HG02798 (cell line): Measurements from ENCODE around the gene DIP2A.
"Not testable (repeated sequence)": the region's sequence is repeated elsewhere in the genome, so short reads cannot be mapped to it uniquely, and the experiment has no call there.

ENCODE experiments used
- ATAC-seq: cut with Tn5 transposase; IDR thresholded peaks from one replicate; pipeline ENCODE4 v1.9.1; 2021; ENCODE audit warnings: mild to moderate bottlenecking; ENCODE audit not compliant: unreplicated experiment, poor library complexity

The DIP2A gene

GRCh38 chr21:46509741-46510502 is 51.2 kb downstream of the DIP2A start:
- ATAC-seq: no peak

- no peak for ATAC-seq
Observed at GRCh38 chr21:46515109-46515508, 56.4 kb downstream of the DIP2A start.

- no peak for ATAC-seq
Observed at GRCh38 chr21:46516068-46516467, 57.4 kb downstream of the DIP2A start.

GRCh38 chr21:46517361-46517760 is 58.7 kb downstream of the DIP2A start:
- ATAC-seq: no peak

GRCh38 chr21:46518983-46519583 is 60.4 kb downstream of the DIP2A start:
- no peak for ATAC-seq

- ATAC-seq: not testable (repeated sequence)
Observed at GRCh38 chr21:46527393-46527792, 68.7 kb downstream of the DIP2A start.

- ATAC-seq: no peak
Observed at GRCh38 chr21:46527801-46528200, 69.1 kb downstream of the DIP2A start.

- ATAC-seq: no peak
Observed at GRCh38 chr21:46532080-46532479, 73.4 kb downstream of the DIP2A start.

- ATAC-seq: no peak
Observed at GRCh38 chr21:46537026-46537425, 78.3 kb downstream of the DIP2A start.

- ATAC-seq: no peak
Observed at GRCh38 chr21:46538262-46538661, 79.6 kb downstream of the DIP2A start.

- ATAC-seq: no peak
Observed at GRCh38 chr21:46538851-46539666, 80.4 kb downstream of the DIP2A start.

- no peak for ATAC-seq
Observed at GRCh38 chr21:46540087-46540710, 81.5 kb downstream of the DIP2A start.

GRCh38 chr21:46542588-46543124 is 84.0 kb downstream of the DIP2A start:
- no peak for ATAC-seq

- ATAC-seq: no peak
Observed at GRCh38 chr21:46543306-46543705, 84.6 kb downstream of the DIP2A start.

GRCh38 chr21:46544003-46544402 is 85.3 kb downstream of the DIP2A start:
- no peak for ATAC-seq

GRCh38 chr21:46544824-46545223 is 86.1 kb downstream of the DIP2A start:
- ATAC-seq: no peak

- no peak for ATAC-seq
Observed at GRCh38 chr21:46545363-46545762, 86.7 kb downstream of the DIP2A start.

GRCh38 chr21:46545911-46546310 is 87.2 kb downstream of the DIP2A start:
- ATAC-seq: no peak

- no peak for ATAC-seq
Observed at GRCh38 chr21:46546799-46547198, 88.1 kb downstream of the DIP2A start.

GRCh38 chr21:46549650-46550049 is 91.0 kb downstream of the DIP2A start:
- no peak for ATAC-seq
